Measurements from ENCODE around the gene PTAR1.

PTAR1 gene

DNA sequence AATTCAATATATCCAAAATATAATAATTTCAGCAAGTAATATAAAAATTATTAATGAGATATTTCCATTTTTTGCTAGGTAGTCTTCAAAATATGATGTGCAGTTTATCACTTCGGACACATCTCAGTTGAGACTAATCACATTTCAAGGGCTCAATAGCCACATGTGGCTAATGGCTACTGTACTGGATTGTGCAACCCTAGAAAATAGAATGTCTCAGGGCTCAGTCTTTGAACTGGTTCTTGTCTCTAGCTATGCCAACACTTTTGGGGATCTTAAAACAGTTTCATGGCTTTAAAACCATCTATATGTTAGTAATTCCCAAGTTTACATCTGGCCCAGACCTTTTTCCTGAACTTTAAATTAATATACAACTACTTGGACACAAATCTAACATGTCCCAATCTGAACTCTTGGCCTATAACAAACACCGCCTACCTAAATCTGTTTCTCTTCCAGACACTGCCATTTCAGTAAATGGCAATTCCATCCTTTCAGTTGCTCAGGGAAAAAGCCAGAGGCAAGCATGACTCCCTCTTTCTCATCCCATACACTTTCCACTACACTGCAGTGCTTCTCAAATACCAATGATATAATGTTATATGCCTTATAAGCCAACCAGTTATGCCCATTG is 18.8 kb downstream of the PTAR1 start:
- no peak overlapping the region for H3K4me3 Mint-ChIP-seq
- no peaks in the 10 kb centered on the region for H3K9me3 Mint-ChIP-seq
- DNase-seq: no peak
- ATAC-seq (replicated peaks): no peak
- no peak overlapping the region for H3K27ac Mint-ChIP-seq
- no peaks in the 10 kb centered on the region for H3K27me3 Mint-ChIP-seq
- peaks cover 24 to 58% of the 10 kb centered on the region in 2 donors for H3K36me3 Mint-ChIP-seq
- H3K4me1 Mint-ChIP-seq: peaks cover 15 to 21% of the 10 kb centered on the region in 2 donors

GRCh38 chr9:69731348-69731747 is 28.5 kb downstream of the PTAR1 start:
- Mint-ChIP-seq H3K36me3 (peaks cover 27 to 40% of the 10 kb centered on the region in 2 donors), H3K4me1 (peaks cover 2 to 4% of the 10 kb centered on the region in 2 donors), H3K9me3 (no peaks in the 10 kb centered on the region), H3K4me3 (no peak overlapping the region), H3K27ac (no peak overlapping the region), H3K27me3 (no peaks in the 10 kb centered on the region)
- ATAC-seq (replicated peaks): no peak
- DNase-seq: no peak

DNA sequence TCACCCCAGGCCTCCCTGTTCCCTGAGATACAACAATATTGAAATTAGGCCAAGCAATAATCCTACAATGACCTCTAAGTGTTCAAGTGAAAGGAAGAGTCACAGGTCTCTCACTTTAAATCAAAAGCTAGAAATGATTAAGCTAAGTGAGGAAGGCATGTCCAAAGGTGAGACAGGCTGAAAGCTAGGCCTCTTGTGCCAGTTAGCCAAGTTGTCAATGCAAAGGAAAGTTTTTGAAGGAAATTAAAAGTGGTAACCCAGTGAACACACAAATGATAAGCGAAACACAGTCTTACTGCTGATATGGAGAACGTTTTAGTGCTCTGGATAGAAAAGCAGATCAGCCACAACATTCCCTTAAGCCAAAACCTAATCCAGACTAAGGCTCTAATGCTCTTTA is 39.8 kb downstream of the PTAR1 start:
- Mint-ChIP-seq H3K36me3 (peaks cover 30 to 60% of the 10 kb centered on the region in 2 donors), H3K4me3 (no peak overlapping the region), H3K9me3 (no peaks in the 10 kb centered on the region), H3K27me3 (no peaks in the 10 kb centered on the region), H3K4me1 (no peaks in the 10 kb centered on the region), H3K27ac (no peak overlapping the region)
- ATAC-seq (replicated peaks): no peak
- no peak for DNase-seq

GRCh38 chr9:69719367-69719766 is 40.4 kb downstream of the PTAR1 start:
- DNase-seq (no peak), ATAC-seq (replicated peaks) (no peak)
- Mint-ChIP-seq H3K4me1 (no peaks in the 10 kb centered on the region), H3K9me3 (no peaks in the 10 kb centered on the region), H3K27me3 (no peaks in the 10 kb centered on the region), H3K4me3 (no peak overlapping the region), H3K27ac (no peak overlapping the region), H3K36me3 (peaks cover 28 to 61% of the 10 kb centered on the region in 2 donors)

DNA sequence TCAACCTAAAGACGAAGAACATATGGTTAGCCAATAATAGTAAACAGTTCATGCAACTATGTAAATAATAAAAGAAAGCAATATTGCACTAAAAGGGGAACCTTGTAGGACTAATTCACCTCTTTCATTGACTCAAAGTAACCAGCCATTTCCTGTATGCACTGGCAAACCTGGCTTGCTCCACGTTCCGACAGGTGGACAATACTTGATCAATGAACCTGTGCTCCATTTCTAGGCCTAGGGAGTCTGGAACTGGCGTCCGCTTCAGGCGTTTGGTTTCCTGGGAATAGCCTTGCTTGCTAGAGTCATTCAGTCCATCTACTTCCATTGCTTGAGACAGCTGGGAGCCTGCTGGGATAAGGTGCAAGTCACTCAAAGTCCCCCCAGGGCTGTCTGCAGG is 41.6 kb downstream of the PTAR1 start:
- Mint-ChIP-seq H3K27ac (no peak overlapping the region), H3K4me3 (no peak overlapping the region), H3K36me3 (peaks cover 24 to 57% of the 10 kb centered on the region in 2 donors), H3K9me3 (no peaks in the 10 kb centered on the region), H3K27me3 (no peaks in the 10 kb centered on the region), H3K4me1 (no peaks in the 10 kb centered on the region)
- ATAC-seq (replicated peaks): no peak
- DNase-seq: no peak

DNA sequence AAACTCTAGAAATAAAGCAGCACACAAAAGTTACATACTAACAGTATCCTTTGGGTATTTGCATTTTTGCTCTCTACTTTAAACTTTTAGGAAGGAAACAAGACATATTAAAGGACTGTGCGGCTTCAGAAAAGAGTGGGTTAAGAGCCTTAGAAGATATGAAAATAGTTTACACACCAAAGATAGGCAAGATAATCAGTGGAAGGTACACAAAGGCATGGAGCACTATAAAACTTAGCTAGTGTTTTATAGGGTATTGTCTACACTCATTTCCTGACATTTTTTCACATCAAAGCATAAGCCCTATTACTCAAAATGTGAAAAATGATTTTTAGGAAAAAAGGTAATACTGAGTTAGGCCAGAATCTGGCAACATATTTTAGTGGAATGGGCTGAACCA is 44.0 kb downstream of the PTAR1 start:
- Mint-ChIP-seq H3K27ac (no peak overlapping the region), H3K27me3 (no peaks in the 10 kb centered on the region), H3K9me3 (no peaks in the 10 kb centered on the region), H3K4me3 (no peak overlapping the region), H3K4me1 (no peaks in the 10 kb centered on the region), H3K36me3 (peaks cover 18 to 42% of the 10 kb centered on the region in 2 donors)
- no peak for ATAC-seq (replicated peaks)
- no peak for DNase-seq

DNA sequence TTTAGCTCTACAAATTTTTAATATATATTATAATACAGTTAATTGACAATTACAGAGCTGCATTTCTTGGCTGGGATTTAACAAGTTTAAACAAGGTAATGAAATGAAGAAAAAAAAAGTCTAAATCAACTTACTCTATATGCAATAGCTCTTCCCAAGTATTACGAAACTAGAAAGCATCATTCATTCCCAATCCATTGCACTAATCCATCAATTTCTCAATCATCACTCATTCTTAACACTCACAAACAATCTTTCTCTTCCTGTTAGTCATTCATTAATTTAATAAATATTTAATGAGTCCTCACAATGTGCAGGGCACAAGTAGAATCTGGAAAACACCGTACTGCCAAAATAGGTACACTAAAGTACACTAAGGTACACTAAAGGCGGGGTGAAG is 44.7 kb downstream of the PTAR1 start:
- peaks cover 16 to 40% of the 10 kb centered on the region in 2 donors for H3K36me3 Mint-ChIP-seq

GRCh38 chr9:69697475-69697874 is 62.3 kb downstream of the PTAR1 start:
- H3K36me3 Mint-ChIP-seq: peaks cover 4 to 12% of the 10 kb centered on the region in 2 donors
- DNase-seq (no peak), ATAC-seq (replicated peaks) (no peak)
- peaks cover 28 to 33% of the 10 kb centered on the region in 2 donors for H3K9me3 Mint-ChIP-seq
- no peak overlapping the region for H3K27ac Mint-ChIP-seq
- H3K27me3 Mint-ChIP-seq: peaks cover 13% of the 10 kb centered on the region in 2 donors
- no peaks in the 10 kb centered on the region for H3K4me1 Mint-ChIP-seq
- H3K4me3 Mint-ChIP-seq: no peak overlapping the region

More for the DNA sequence above, 44.7 kb downstream of the PTAR1 start:
- H3K27me3 Mint-ChIP-seq: no peaks in the 10 kb centered on the region
- no peak overlapping the region for H3K27ac Mint-ChIP-seq
- H3K4me1 Mint-ChIP-seq: no peaks in the 10 kb centered on the region
- ATAC-seq (replicated peaks): no peak
- H3K4me3 Mint-ChIP-seq: no peak overlapping the region
- DNase-seq: no peak
- no peaks in the 10 kb centered on the region for H3K9me3 Mint-ChIP-seq

- Mint-ChIP-seq H3K36me3 (peaks cover 4 to 12% of the 10 kb centered on the region in 2 donors), H3K4me1 (no peaks in the 10 kb centered on the region), H3K27me3 (peaks cover 13% of the 10 kb centered on the region in 2 donors), H3K4me3 (no peak overlapping the region), H3K27ac (no peak overlapping the region), H3K9me3 (peaks cover 28 to 35% of the 10 kb centered on the region in 2 donors)
- ATAC-seq (replicated peaks) (no peak), DNase-seq (no peak)
These were observed 63.0 kb downstream of the PTAR1 start for GRCh38 chr9:69696802-69697201.

- no peak for DNase-seq
- Mint-ChIP-seq H3K4me1 (no peaks in the 10 kb centered on the region), H3K27ac (no peak overlapping the region), H3K36me3 (no peaks in the 10 kb centered on the region), H3K27me3 (peaks cover 5 to 8% of the 10 kb centered on the region in 2 donors), H3K4me3 (no peak overlapping the region), H3K9me3 (peaks cover 0 to 16% of the 10 kb centered on the region in 2 donors)
- no peak for ATAC-seq (replicated peaks)
These were observed 69.7 kb downstream of the PTAR1 start for GRCh38 chr9:69689991-69690538.

DNA sequence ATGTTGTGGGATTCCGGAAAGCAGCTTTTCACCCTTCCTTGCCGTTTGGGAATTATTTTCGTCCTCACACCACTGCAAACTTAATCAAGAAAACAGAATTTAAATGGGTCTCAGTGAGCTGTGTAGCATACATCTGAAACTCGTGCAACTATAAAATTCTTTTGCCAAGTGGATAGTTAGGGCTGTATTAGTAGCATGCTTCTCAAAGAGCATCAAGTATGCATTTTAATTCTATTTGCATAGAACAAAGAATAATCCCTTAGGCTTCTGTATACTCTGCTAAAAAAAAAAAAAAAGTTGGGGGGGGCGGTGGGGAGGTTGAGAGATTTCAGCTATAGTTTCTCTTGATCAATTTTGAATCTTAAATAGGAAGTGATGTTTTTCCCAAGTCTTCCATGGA is 75.9 kb downstream of the PTAR1 start:
- ATAC-seq (replicated peaks): no peak
- Mint-ChIP-seq H3K27me3 (no peaks in the 10 kb centered on the region), H3K9me3 (peaks cover 0 to 2% of the 10 kb centered on the region in 2 donors), H3K4me1 (no peaks in the 10 kb centered on the region), H3K27ac (no peak overlapping the region), H3K4me3 (no peak overlapping the region), H3K36me3 (no peaks in the 10 kb centered on the region)
- DNase-seq: no peak

DNA sequence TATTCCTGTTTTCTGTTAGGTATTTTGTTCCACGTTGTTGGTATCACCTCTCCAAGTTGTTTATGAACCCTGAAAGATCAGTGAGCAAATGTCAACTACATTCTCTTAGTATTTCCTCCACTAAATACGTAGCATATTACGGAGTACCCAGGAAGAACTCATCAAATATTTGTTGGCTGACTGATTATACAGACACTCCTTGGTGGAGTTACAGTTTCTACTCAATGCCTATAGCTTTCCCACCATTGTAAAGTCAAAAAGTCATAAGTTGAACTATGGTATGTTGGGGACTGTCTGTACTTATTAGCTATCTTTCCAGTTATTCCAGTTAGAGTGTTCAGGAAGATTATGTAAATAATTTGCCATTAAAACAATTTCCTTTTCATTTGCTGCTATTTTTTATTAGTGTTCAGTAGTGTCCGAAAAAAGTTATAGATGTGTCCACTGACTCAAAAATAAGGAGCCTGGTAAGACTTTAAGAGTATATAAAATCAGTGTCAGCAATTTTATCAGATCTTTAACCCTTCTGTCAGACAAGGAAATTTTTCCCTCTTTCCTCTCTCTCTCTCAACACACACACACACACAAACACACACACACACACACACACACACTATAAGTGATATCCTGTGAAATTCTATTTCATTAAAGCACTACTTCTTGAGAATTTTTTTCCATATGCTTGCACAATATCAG is 80.8 kb downstream of the PTAR1 start:
- no peak overlapping the region for H3K4me3 Mint-ChIP-seq
- no peak overlapping the region for H3K27ac Mint-ChIP-seq
- H3K4me1 Mint-ChIP-seq: peaks cover 0 to 6% of the 10 kb centered on the region in 2 donors
- H3K27me3 Mint-ChIP-seq: peaks cover 11% of the 10 kb centered on the region in 2 donors
- peaks cover 0 to 2% of the 10 kb centered on the region in 2 donors for H3K9me3 Mint-ChIP-seq
- DNase-seq (no peak), ATAC-seq (replicated peaks) (no peak)
- H3K36me3 Mint-ChIP-seq: no peaks in the 10 kb centered on the region

GRCh38 chr9:69677931-69678330 is 81.9 kb downstream of the PTAR1 start:
- Mint-ChIP-seq H3K36me3 (no peaks in the 10 kb centered on the region), H3K4me3 (no peak overlapping the region), H3K27ac (no peak overlapping the region), H3K4me1 (peaks cover 2 to 6% of the 10 kb centered on the region in 2 donors), H3K9me3 (peaks cover 0 to 2% of the 10 kb centered on the region in 2 donors), H3K27me3 (peaks cover 17 to 19% of the 10 kb centered on the region in 2 donors)
- ATAC-seq (replicated peaks) (no peak), DNase-seq (no peak)

GRCh38 chr9:69675563-69675962 is 84.2 kb downstream of the PTAR1 start:
- DNase-seq (no peak), ATAC-seq (replicated peaks) (no peak)
- Mint-ChIP-seq H3K4me1 (peaks cover 5 to 16% of the 10 kb centered on the region in 2 donors), H3K9me3 (no peaks in the 10 kb centered on the region), H3K4me3 (no peak overlapping the region), H3K27ac (no peak overlapping the region), H3K27me3 (peaks cover 34 to 37% of the 10 kb centered on the region in 2 donors), H3K36me3 (peaks cover 0 to 2% of the 10 kb centered on the region in 2 donors)

Data from stimulated activated naive B cell treated with anti-CD40 and anti-IgM and Interleukin-4, amounts not matched to agents 10 μg/mL and 1 μg/mL and 100 μg/mL, for 72 hours (primary cell).